Head of caudate nucleus (tissue), 42 donors: ENCODE results near the gene TLE4.

Experiments
- DNase-seq, 42 donors: peaks; one replicate each; pipeline versions ENCODE4 v3.0.0 to v3.0.0-alpha.2; 2020 to 2021; ENCODE audit warnings: mixed read lengths in 7 of 42
- intact Hi-C: fragments of 100-400 bp; cut with DNase I; formaldehyde crosslinking; loops from one replicate; pipeline ENCODE4 v1.15.0; 2022

TLE4 gene

GRCh38 chr9:79569814-79570447 lies 1.8 kb upstream of the TLE4 start:
- intact Hi-C loops, result loop anchor here (5.0 to 10.0 kb wide), 3 partner anchors 83 to 365 kb away; no protein-coding TSS in a partner anchor
- peak in 1 of 42 donors; percentile 43 for DNase-seq

DNA sequence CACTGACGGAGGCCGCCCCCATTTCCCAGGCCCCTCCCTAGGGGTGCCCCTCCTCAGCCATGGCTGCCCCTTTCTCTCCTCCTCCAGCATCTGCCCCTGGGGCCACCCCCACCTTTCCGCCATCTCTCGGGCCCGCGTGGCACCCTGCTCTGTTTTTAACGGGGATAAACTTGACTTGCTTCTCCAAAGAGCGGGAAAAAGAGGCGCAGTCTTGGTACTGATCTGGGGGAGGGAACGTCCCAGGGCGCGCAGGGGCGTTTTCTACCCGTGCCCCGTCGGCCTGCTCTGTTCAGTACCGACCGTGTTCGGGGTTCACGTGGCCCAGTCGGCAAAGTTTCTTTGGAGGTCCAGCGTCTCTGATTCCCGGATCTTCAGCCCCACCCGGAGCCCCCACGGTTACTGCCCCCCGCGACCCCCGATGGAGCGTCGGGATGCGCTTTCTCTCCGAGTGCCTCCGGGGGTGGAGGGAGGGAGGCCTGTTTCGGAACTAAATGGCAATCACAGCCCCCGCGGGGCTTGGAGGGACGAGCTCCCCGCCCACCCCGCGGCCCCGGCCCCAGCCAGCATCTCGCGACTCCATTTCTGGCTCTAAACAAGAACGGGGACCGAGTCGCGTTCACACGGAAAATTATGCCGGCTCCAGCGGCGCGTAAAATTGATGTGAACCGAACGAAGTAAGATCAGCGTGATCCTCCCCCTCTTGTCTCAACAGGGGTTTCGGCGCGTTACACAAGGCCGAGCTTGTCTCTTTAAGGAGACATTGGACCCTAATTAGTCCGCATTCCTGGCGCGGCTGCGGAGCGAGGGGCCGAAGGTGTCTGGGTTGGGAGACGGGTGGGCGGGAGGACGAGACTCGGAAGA lies 1.1 kb upstream of the TLE4 start:
- intact Hi-C loops, result loop anchor here (5.0 to 10.0 kb wide), 3 partner anchors 83 to 364 kb away; no protein-coding TSS in a partner anchor
- DNase-seq, result peak in 41 of 42 donors; percentile 38 to 80 (median 55)

DNA sequence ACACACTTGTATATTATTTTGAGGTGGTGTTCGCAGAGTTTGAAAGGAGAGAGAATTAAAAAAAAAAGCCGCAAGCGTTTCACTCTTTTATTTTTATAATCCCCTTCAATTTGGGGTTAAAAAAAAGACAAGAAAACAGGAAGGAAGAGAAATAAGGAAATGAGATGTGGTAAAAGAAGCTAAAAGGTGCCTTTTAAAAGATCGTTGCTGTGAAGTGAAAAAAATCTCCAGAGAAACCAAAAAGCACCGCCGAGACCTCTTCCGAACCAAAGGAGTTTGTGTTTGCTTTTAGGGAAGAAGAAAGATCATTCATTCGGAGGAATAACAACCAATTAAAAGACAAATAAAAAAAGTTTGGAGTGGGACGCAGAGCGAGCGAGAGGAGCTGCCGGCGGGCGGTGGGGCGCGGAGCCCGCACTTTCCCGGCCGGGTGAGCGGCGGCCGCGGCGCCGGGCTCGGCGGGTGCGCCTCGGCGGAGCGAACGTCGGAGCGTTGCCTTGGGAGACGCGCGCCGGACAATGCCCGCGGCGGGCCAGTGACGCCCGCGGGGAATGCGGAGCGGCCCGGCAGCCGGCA lies 355 bp downstream of the TLE4 start:
- peak in 15 of 42 donors; percentile 14 to 66 (median 41) for DNase-seq
- intact Hi-C loops, result loop anchor here (5.0 to 10.0 kb wide), 3 partner anchors 85 to 363 kb away; no protein-coding TSS in a partner anchor

GRCh38 chr9:79572608-79573411 lies 1.0 kb downstream of the TLE4 start:
- peak in 40 of 42 donors; percentile 29 to 84 (median 67) for DNase-seq
- intact Hi-C loops, result loop anchor here (5.0 to 10.0 kb wide), 3 partner anchors 86 to 362 kb away; no protein-coding TSS in a partner anchor

- DNase-seq, result peak in 10 of 42 donors; percentile 7 to 79 (median 53)
- intact Hi-C loops, result loop anchor here (5.0 to 10.0 kb wide), 3 partner anchors 86 to 361 kb away; no protein-coding TSS in a partner anchor
These were observed 1.7 kb downstream of the TLE4 start for GRCh38 chr9:79573412-79573923.

- intact Hi-C loops, result loop anchor here (5.0 to 10.0 kb wide), 3 partner anchors 87 to 361 kb away; no protein-coding TSS in a partner anchor
These were observed 2.4 kb downstream of the TLE4 start for GRCh38 chr9:79574136-79574535.

DNA sequence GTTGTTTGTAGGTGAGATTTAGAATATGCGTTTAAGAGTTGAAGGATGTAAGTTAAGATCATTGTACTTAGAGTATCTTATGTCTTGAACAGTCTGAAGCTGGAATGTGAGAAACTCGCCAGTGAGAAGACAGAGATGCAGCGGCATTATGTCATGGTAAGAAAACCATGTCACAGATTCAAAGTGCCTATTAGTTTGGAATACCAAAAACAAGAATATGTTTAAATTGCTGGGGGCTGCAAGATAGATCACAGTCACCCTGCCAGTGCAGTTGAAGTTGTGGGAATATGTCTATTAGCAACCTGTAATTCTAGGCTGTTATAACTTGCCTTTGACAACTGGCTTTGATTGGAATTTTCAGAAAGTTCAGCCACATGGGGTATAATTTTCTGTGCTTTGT lies 3.0 kb downstream of the TLE4 start:
- intact Hi-C loops, result loop anchor here (5.0 to 10.0 kb wide), 3 partner anchors 87 to 360 kb away; no protein-coding TSS in a partner anchor
- no peak for DNase-seq

More at GRCh38 chr9:79574136-79574535, 2.4 kb downstream of the TLE4 start:
- no peak for DNase-seq

GRCh38 chr9:79575547-79575946 lies 3.8 kb downstream of the TLE4 start:
- intact Hi-C loops, result loop anchor here (10.0 kb wide), 2 partner anchors 89 to 359 kb away; no protein-coding TSS in a partner anchor
- no peak for DNase-seq

DNA sequence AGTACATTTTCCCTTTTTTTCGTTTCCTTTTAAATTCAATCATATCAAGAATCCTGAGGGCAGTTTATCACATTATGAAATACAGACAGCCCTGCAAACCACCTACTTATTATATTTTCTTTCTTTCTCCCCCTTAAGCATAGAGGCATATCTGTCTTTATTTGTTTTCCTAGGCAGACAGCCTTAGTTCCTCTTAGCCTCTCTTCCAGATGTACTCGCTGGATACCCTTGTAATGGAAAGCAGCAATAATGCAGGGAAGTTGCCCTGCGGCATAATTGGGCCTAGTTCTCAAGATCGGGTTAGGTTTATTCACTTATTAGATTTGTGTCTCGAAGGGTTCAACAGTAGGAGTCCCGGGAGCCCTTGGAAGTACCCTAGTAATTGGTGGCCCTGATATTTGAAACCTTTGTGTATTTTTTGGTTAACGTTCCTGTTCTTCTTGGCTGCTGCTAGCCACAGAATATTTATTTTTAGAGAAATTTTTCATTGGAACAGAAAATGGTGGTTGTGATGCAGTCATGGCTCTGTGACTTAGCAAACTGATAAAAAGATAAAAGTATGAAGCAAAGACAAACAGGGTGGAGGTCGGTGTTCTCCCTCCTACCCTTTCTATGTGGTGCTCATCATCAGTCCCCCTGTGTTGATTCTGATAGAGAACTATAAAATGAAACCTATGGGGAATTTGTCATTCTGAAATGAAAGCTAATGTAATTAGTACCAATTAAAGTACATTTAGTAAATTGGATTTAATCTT lies 6.4 kb downstream of the TLE4 start:
- intact Hi-C loops, result loop anchor here (10.0 kb wide), 2 partner anchors 87 to 357 kb away; no protein-coding TSS in a partner anchor
- peak in 1 of 42 donors; percentile 26 for DNase-seq

DNA sequence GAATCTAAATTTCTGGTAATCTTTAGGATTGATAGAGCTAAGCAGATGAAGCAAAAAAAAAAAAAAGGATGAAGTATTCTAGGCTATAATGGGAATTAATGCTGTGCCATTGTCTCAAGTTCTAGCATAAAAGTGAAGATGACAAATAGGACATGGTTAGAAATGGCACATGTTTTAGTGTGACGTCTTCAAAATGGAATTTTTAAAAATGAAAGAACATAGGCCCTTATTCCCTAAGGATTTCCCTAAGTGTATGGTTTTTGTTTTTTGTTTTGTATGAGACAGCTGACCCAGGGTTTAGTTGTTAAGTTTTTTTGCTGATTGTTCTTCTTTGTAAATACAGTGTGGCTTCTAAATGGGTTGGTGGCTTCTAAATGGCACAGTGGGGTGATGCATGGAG lies 7.1 kb downstream of the TLE4 start:
- no peak for DNase-seq
- intact Hi-C loops, result loop anchor here (10.0 kb wide), 2 partner anchors 86 to 356 kb away; no protein-coding TSS in a partner anchor

DNA sequence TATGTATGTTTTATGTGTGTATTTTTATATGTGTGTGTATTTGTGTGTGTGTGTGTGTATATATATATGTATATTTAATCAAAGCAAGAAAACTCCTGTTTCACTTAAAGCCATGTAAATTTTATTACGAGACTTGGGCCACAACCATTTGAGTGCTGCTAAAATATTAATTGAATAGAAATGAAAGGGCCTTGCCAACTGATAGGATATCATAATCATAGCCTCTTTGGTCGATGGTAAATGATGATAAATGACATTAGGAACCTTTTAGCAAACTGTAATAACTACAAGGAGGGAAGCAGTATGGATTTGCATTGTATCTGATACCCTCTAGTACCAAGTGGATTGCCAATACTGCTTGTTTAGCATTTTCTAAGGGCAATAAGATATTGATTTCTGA lies 7.9 kb downstream of the TLE4 start:
- intact Hi-C loops, result loop anchor here (10.0 kb wide), 2 partner anchors 85 to 355 kb away; no protein-coding TSS in a partner anchor
- DNase-seq, result no peak

DNA sequence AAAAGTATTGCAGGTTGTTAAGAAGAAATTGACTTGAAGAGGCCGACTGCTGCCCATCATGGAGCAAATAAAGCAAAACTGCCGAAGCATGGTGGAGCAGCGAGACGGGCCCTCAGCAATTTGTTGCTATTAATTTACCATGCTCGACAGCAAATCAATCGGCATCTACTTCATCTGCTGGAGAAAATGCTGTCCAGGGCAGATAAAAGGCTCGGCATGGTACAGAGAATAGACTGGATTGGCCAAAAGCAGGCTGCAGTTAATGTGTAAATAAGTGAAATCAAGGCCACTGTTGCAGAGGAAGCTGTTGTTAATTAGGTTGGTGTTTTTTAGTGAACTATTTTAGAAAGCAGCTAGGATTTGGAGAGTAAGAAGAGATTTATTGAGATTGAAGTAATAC lies 8.3 kb downstream of the TLE4 start:
- DNase-seq, result no peak
- intact Hi-C loops, result no loop called here

DNA sequence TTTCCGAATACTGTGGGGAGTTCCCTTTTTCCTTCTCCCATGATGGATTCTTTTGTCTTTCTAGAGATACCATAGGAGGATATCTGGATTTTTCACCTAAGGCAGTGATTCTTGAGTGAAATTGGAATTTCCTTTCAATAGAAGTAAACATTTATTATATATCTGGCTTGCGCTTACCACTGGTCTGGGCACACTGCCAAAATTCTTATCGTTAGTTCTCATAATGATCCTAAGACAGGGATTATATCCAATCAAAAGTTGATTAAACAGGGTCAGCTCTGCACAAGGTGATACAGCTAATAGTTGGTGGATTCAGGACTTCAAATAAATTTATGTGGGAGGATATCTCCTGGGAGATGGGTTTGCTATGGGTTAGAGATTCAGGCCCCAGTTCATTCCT lies 9.6 kb downstream of the TLE4 start:
- DNase-seq, result no peak
- intact Hi-C loops, result no loop called here

GRCh38 chr9:79581794-79582193 lies 10.0 kb downstream of the TLE4 start:
- intact Hi-C loops, result no loop called here
- peak in 2 of 42 donors; percentile 26 to 33 for DNase-seq

DNA sequence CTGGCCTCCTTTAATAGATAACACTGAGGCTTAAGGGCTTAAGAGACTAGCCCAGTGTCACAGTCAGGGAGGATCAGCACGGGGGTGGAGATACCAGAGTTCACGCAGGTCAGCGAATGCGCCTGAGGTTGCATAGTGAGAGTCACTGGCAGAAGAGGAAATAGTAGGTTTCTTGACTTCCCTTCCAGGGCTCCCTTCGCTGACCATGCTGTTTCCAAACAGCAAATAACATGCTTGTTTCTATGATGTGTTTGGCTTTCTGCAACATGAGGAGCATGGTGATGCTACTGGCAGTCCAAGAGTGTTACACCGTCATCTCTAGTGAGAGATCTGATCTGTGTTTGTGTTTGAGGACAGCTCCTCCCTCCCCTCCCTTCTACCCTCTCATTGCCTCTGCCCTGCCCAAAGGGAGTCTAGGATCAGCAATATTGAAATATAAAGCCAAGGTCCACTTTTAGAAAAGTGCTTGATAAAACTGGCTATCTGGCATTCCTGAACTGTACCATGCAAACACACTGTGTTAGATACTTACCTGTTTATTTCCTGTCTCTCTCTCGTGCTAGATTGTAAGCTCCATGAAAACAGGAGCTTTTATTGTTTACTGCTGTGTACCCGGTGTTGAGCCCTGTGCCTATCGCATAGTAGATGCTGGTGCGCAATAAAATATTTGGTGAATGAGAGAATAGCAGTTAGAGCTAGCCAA lies 12.3 kb downstream of the TLE4 start:
- peak in 16 of 42 donors; percentile 27 to 63 (median 42) for DNase-seq
- intact Hi-C loops, result no loop called here

DNA sequence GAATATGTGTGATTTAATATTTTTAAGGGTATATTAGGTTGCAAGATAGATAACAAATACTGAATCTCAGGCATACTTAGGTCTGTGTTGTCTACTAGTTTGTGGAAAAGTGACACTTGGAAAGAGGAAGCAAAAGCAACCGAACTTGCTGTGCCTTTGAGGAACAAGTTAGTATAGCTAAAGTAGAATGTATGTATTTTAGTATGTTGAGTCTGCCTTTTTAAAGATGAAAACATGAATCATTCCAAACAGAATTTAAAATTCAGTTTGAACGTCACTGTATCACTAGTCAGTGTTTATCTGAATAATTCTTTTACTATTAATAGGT lies 12.9 kb downstream of the TLE4 start:
- DNase-seq, result no peak
- intact Hi-C loops, result no loop called here
